Breast epithelium (tissue), 3 donors: ENCODE data around the gene TGFBI.

ENCODE experiments used
- CTCF ChIP-seq, 3 donors: fragments of 450-650 bp; IDR thresholded peaks; one replicate each; pipeline ENCODE4 v1.5.1; 2016 to 2017; ENCODE audit warnings: antibody characterized with exemption in 3 of 3, mild to moderate bottlenecking in 3 of 3, moderate library complexity in 3 of 3
- POLR2A ChIP-seq: fragments of 450-650 bp; IDR thresholded peaks from one replicate; pipeline ENCODE4 v1.6.1; 2016; ENCODE audit warnings: antibody characterized with exemption, mild to moderate bottlenecking, moderate library complexity

GRCh38 chr5:136108766-136109165 is 80.0 kb downstream of the TGFBI start:
- TF ChIP-seq POLR2A = no peak
- no peak for TF ChIP-seq CTCF (IDR thresholded peaks at IDR 0.05)
